GM19324 (cell line): ENCODE results near the gene ASCL5.

Experiments
- ATAC-seq: cut with Tn5 transposase; IDR thresholded peaks from one replicate; pipeline ENCODE4 v1.9.1; 2021; ENCODE audit warnings: mild to moderate bottlenecking, moderate library complexity; ENCODE audit not compliant: unreplicated experiment, low FRiP score

ASCL5 gene

GRCh38 chr1:201089596-201089995 lies 37.4 kb downstream of the ASCL5 start:
- ATAC-seq, result no peak

GRCh38 chr1:201088901-201089525 lies 38.0 kb downstream of the ASCL5 start:
- no peak for ATAC-seq

DNA sequence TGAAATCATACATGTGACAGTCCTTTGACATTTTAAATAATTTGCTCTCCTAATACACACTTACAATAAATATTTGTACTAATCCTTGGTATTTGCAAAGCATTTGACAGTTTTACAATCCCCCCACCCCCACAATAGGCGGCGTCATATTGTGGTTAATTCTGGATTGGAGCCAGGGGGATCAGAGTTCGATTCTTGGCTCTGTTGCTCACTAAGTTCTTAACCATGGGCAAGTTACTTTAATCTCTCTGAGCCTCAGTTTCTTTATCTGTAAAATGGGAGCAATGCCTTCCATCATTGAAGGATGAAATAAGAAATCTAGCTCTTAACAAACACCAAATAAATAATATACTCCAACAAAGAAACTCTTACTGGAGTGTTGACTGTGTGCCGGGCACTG lies 38.6 kb downstream of the ASCL5 start:
- no peak for ATAC-seq

GRCh38 chr1:201085902-201086735 lies 40.9 kb downstream of the ASCL5 start:
- ATAC-seq, result no peak

DNA sequence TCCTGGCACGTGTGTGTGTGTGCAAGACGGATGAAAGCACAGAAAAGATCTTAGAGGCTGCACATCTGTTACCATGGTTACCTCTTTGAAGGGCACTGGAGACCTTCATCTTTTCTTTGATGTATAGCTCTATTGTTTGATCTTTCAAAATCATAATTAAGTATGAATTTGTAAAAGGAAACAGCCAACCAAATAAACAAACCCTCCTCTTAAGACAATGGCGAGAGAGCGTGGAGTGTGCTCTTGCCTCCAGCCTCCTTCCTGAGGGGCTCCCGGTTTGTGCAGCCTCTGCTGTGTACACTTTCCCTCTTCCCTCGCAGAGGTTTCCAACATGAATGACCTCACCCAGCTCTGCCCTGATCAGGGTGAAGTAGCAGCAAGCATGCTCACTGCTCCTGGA lies 42.7 kb downstream of the ASCL5 start:
- ATAC-seq, result no peak

- no peak for ATAC-seq
These were observed 43.2 kb downstream of the ASCL5 start for GRCh38 chr1:201083741-201084140.

- ATAC-seq, result no peak
These were observed 46.8 kb downstream of the ASCL5 start for GRCh38 chr1:201080135-201080534.

- no peak for ATAC-seq
These were observed 49.2 kb downstream of the ASCL5 start for GRCh38 chr1:201077736-201078135.

GRCh38 chr1:201077116-201077515 lies 49.9 kb downstream of the ASCL5 start:
- ATAC-seq, result no peak

- ATAC-seq, result no peak
These were observed 50.9 kb downstream of the ASCL5 start for GRCh38 chr1:201076092-201076491.

GRCh38 chr1:201074018-201074417 lies 53.0 kb downstream of the ASCL5 start:
- no peak for ATAC-seq

DNA sequence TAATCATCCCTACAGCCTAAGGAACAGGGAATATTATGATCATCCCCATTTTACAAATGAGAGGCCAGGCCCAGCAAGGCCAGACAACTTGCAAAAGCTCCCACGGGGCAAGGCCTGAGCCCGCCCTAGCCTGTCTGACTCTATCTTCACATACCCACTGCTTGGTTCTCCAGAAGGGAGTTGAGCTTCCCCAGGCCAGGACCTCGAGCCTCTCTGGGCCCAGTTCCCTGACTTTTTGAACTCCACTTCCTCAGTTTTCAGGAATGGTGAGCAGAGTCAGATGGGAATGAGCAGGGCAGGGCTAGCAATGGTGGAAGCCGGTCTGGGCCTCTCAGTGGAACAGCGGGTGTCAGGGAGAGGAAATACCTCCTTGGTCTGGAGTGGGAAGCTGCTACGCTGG lies 54.1 kb downstream of the ASCL5 start:
- no peak for ATAC-seq

DNA sequence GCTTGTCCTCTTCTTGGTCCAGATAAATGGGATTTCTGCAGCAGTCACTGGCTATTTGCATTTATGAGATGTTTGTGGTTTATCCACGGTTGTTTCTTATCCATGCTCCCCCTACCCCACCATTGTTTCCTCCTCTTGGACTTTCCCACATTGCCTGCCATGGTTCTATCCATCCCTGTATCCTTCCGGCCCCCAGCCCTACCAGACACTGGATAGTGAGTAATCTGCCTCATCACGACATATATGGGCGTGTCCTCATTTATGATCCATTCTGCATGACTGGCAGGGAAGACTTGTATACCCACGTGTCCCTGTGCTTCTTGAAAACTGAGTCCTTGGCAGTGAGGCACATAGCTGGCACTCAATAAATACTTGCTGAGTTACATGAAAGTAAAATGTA lies 54.8 kb downstream of the ASCL5 start:
- ATAC-seq, result no peak

DNA sequence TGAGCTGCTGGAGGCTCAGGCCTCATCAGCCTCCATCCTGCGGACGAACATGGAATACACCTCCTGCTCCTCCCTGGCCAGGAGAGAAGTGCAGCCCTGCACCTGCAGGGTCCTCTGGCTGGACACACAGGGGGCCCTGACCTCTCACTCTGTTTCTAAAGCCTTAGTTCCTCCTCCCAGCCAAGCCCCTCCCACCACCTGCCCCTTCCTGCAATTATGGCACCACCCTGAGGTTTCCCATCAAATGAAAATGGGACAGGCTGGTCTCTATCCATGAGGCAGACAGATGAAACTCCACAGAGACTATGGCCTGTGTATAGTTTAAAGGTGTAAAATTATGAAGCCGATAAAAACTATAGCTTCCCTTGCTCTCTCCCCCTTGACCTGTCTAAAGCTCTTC lies 57.3 kb downstream of the ASCL5 start:
- ATAC-seq, result no peak

GRCh38 chr1:201068976-201069375 lies 58.0 kb downstream of the ASCL5 start:
- ATAC-seq, result no peak

DNA sequence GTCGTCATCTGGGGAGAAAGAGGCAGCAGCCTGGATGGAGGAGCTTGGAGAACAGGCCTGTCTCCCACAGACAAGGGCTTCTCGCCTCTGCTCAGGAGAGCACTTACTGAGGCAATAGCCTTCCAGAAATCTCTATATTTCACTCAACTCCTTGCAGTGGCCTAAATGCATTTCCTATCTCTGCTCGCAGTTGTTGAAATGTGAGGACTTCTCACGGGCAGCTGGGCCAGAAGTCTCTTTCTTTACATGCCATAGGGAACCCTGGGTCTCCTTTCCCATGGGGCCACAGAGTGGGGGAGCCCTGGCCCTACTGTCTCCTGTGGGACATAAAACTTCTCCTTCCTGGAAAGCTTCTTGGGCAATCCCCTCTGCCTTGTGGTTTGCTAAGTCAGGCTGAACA lies 60.0 kb downstream of the ASCL5 start:
- no peak for ATAC-seq

DNA sequence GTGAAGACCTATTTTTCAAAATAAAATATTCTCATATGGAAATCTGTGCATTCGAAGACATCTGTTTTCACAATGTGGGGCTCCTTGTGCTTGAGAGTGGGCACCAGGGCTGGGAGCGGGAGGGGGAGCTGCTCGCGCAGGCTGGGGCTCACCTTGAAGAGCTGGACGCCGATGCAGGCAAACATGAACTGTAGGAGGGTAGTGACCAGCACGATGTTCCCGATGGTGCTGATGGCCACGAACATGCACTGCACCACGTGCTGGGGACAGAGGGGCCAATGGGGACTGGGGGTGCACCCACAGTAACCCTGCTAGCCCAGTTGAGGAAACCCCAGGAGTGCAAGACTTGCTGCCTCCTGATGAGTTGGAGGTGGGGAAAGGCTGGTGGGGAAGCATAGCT lies 61.3 kb downstream of the ASCL5 start:
- ATAC-seq, result no peak

DNA sequence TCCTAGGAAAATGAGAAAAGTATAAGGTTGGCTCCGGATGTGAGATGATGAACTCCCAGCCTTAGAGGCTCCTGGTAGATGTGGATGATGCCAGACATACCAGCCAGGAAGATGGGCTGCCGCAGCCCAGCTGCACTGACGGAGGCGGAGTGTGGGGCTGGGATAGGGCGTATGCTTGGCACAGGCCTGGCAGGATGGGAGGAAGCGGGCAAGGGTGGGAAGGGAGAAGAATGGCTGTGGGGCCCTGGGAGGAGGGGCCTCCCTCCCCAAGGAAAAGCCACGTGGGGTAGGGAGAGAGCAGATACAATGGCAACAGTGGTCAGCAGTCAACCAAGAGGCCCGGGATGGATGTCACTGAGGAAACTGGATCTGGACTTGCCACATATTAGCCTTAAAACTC lies 62.2 kb downstream of the ASCL5 start:
- no peak for ATAC-seq
